ENCODE data around the gene MSANTD1. TPM values are rescaled to one million over a fixed set of nuclear protein-coding genes. Genes with fewer than 3 reads are reported as not detected.

Gene MSANTD1
- total RNA-seq, 1 donor from 2014 or later = 2.6 TPM

DNA sequence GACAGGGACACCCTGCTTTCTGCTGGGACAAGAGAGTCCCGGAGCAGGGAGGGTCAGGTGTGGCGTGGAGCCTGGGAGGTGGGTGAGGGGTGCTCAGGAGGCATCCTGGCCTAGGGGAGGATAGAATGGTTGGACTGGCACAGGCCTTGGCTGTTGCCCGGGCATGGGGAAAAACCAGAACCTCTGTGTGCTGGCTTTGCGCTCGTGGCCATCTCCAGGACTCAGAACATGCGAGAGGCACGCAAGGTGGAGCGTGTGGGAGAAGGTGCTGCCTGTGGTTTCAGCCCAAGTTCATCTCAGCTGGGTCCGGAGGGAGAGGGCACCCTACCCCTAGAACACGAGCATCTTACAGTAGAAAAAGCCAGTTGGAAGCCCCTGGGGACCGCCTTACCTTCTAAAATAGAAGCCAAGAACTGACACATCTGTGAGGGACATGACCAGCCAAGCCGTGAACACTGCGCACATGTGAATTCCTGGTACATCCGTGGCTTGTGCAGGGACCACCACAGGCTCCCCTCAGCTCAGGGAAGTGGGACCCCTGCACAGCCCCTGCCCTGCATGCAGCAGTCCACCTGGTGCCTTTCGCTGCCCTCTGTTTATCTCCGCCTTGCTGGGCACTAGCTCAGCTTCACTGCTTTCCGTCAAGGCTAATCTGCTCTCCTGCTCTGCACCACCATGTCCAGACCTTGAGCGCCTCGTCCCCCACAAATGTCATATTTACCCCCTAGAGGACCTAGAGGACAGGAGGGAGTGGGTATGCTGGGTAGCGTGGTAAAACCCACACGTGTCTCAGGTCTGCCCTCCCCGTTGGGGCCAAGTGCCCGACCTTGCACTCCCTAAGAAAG lies 13.5 kb downstream of the MSANTD1 start:
- Mint-ChIP-seq H3K4me1 (ENCODE audit: low read depth, unreplicated experiment) (no peaks in the 10 kb centered on the region), H3K27ac (ENCODE audit: unreplicated experiment) (no peak overlapping the region), H3K36me3 (ENCODE audit: unreplicated experiment) (no peaks in the 10 kb centered on the region), H3K4me3 (ENCODE audit: unreplicated experiment) (no peak overlapping the region), H3K9me3 (ENCODE audit: unreplicated experiment) (no peaks in the 10 kb centered on the region), H3K27me3 (ENCODE audit: unreplicated experiment) (no peaks in the 10 kb centered on the region)
- DNase-seq = no peak
- TF ChIP-seq, protein P1, sequence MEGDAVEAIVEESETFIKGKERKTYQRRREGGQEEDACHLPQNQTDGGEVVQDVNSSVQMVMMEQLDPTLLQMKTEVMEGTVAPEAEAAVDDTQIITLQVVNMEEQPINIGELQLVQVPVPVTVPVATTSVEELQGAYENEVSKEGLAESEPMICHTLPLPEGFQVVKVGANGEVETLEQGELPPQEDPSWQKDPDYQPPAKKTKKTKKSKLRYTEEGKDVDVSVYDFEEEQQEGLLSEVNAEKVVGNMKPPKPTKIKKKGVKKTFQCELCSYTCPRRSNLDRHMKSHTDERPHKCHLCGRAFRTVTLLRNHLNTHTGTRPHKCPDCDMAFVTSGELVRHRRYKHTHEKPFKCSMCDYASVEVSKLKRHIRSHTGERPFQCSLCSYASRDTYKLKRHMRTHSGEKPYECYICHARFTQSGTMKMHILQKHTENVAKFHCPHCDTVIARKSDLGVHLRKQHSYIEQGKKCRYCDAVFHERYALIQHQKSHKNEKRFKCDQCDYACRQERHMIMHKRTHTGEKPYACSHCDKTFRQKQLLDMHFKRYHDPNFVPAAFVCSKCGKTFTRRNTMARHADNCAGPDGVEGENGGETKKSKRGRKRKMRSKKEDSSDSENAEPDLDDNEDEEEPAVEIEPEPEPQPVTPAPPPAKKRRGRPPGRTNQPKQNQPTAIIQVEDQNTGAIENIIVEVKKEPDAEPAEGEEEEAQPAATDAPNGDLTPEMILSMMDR (IDR thresholded peaks at IDR 0.05; ENCODE audit: partially characterized antibody, unreplicated experiment) = no peak

DNA sequence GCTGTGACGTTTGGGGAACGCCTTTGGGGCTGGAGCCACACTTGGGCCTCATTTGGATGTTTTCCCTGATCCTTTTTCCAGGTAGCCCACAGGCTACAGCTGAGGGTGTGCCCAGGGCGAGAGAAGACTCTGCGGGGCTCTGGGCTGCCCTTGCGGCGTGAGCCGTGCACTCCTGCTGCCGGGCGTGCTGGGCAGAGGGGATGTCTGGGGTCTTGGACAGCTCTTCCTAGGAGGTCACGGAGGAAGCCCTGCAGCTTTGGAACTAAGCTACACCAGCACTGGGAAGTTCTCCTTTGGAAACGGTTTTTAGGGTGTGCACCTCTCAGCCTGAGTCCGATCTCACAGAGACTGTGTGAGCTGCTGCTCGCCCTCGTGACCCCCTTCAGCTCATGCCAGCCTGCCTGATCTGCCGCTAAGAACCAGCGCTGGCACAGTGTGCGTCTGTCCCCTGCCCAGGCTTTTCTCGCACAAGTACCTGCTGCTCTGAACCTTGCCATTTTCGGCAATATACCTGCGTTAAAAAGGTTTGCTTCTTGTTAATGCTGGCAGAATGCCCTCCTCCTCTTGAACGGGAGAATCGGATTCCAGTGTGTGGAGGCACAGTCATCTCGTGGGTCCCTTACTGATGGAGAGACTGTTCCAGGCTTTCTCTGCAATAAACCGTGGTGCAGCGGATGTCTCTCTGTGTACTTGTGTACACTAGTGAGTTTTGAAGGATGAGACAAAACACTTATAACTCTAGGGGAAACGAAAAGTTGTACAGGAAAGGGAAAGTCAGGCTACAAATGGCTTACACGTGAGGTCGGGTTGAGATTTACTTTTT lies 14.3 kb downstream of the MSANTD1 start:
- Mint-ChIP-seq H3K4me1 (ENCODE audit: low read depth, unreplicated experiment) (no peaks in the 10 kb centered on the region), H3K4me3 (ENCODE audit: unreplicated experiment) (no peak overlapping the region), H3K36me3 (ENCODE audit: unreplicated experiment) (no peaks in the 10 kb centered on the region), H3K27me3 (ENCODE audit: unreplicated experiment) (no peaks in the 10 kb centered on the region), H3K9me3 (ENCODE audit: unreplicated experiment) (peaks cover 1% of the 10 kb centered on the region), H3K27ac (ENCODE audit: unreplicated experiment) (no peak overlapping the region)
- DNase-seq = no peak
- TF ChIP-seq, protein P1 (IDR thresholded peaks at IDR 0.05; ENCODE audit: partially characterized antibody, unreplicated experiment) = no peak

DNA sequence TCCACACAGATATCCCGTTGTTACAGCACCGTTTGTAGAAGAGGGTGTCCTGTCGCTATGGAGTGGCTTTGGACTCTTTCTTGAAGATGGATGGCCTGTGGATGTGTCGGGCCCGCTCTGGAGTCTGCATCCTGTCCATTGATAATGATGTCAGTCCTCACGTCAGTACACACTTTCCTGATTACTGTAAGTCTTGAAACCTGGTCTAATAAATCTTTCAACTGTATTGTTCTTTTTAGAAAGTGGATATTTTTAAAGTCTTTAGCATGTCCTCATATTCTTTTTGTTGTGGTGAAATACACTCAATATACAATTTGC lies 14.9 kb downstream of the MSANTD1 start:
- Mint-ChIP-seq H3K36me3 (ENCODE audit: unreplicated experiment) (no peaks in the 10 kb centered on the region), H3K4me1 (ENCODE audit: low read depth, unreplicated experiment) (no peaks in the 10 kb centered on the region), H3K27me3 (ENCODE audit: unreplicated experiment) (no peaks in the 10 kb centered on the region), H3K27ac (ENCODE audit: unreplicated experiment) (no peak overlapping the region), H3K4me3 (ENCODE audit: unreplicated experiment) (no peak overlapping the region), H3K9me3 (ENCODE audit: unreplicated experiment) (peaks cover 1% of the 10 kb centered on the region)
- DNase-seq = no peak
- TF ChIP-seq, protein P1 (IDR thresholded peaks at IDR 0.05; ENCODE audit: partially characterized antibody, unreplicated experiment) = no peak

DNA sequence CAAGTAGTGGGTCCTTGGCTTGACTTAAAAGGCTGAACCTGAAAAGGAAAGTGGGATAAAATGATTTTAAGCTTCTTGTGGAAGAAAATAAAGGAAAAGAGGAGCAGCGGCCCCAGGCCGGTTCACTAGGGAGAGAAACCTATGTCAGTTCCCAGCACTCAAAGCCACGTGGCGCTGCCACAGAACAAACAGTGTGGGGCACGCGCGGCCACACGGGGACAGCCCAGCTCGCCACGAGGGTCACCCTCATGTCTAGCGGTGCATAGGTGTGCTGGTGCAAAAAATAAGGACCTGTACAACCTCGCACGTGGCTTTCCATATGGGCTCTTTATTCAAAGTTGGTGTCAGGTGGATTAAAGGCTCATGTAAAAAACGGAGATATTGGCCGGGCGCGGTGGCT lies 17.1 kb downstream of the MSANTD1 start:
- no peak overlapping the region for H3K27ac Mint-ChIP-seq (ENCODE audit: unreplicated experiment)
- no peak for DNase-seq
- H3K36me3 Mint-ChIP-seq (ENCODE audit: unreplicated experiment) = no peaks in the 10 kb centered on the region
- H3K4me1 Mint-ChIP-seq (ENCODE audit: low read depth, unreplicated experiment) = no peaks in the 10 kb centered on the region
- no peak overlapping the region for H3K4me3 Mint-ChIP-seq (ENCODE audit: unreplicated experiment)
- H3K27me3 Mint-ChIP-seq (ENCODE audit: unreplicated experiment) = no peaks in the 10 kb centered on the region
- TF ChIP-seq, protein P1 (IDR thresholded peaks at IDR 0.05; ENCODE audit: partially characterized antibody, unreplicated experiment) = no peak
- peaks cover 1% of the 10 kb centered on the region for H3K9me3 Mint-ChIP-seq (ENCODE audit: unreplicated experiment)
